HG02973 (cell line): ENCODE measurements around the gene ADARB1.

ENCODE experiments used
- ATAC-seq: cut with Tn5 transposase; IDR thresholded peaks from one replicate; pipeline ENCODE4 v1.9.1; 2021; ENCODE audit warnings: moderate library complexity; ENCODE audit not compliant: unreplicated experiment

ADARB1 gene

DNA sequence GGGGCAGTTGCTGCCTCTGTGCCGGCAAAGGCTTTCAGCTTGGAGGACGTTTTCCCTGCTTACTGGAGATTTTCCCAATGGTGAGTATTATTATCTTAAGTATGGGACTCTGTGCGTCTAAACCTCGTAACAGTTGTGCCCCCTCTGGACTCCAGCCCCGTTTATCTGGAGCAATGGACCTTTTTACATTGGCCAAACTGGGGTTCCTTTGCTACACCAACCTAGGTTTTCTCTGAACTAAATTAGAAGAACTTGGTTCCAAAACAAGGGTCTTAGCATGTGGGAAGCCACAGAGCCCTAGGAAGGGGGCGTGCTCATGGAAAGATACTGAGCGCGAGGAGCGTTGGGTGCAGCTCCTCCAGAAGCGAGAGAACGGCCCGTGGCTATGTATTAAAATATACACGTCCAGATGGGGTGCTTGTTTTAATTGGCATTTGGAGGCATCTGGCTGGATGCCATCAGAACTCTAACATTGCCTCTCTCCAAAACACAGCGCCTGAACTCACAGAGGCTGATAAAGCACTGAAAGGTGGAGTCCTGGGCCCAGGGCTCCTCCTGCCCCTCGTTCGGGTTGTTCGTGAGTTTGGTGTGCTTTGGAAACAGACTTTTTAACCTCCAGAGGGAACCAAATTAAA lies 184.9 kb downstream of the ADARB1 start:
- no peak for ATAC-seq

DNA sequence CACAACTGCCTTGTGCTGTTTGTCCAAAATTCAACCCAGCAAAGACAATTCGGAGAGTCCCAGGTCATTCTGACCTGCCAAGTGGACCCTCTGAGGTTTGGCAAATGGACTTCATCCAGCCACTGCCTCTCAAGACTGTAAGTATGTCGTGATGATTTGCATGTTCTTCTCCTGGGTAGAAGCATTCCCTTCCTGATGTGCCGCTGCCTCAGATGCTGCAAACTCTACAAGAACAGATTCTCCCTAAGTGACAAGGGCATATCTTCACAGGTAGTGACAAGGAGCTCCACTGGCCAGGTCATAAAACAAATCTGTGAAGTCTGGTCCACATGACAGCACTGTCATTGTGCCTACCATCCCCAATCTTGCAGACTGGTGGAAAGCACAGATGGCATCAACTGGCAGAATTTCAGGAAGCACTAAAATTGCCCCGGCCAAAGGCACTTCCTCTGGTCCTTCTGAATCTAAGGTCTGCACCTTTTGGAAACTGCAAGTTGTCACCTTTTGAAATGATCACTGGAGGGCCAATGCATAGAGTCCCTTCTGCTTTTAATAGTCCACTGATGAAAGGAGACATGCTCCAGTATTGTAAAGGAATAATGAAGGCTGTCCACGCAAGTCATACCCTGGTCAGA lies 185.9 kb downstream of the ADARB1 start:
- no peak for ATAC-seq

DNA sequence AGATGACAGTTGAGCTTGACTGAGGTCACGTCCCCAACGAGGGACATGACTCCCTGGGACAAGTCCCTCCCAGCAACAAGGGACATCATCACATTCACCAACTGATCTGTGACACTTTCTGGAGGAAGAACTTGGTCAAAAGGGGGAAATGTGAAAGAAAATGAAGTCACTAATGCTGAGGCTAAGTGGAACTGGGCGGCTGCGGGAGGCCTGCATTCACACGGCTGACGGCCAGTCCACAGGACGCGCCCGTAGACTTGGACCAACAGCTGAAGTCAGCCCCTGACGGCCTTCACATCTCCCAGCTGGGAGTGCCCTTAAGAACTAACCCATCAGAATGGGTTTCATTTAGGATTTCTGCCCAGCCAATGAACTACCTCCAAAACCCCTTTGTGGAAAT lies 186.7 kb downstream of the ADARB1 start:
- ATAC-seq: no peak

DNA sequence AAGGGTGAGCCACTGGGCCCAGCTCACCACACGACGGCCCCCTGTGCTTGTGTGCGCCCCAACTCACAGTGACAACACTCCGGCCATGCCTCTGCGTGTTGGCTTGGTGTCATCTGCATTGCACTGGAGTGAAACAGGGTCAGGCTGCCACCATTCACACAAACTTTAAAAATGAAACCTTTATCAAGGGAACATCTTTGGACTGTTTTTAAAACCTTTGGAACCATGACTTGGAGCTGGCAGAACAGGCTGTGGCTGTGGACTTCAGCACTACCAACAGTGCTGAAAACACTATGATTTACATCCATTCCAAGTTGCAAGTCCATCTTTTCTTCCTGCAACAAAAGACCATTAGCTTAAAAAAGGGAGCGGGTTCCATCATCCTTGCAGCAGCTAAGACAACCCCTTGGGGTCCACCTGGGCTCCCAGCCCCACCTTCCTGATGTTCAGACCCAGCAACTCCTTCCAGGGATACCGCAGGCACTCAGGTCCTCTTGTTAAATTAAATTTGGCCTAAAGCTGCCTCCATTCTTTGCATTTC lies 187.7 kb downstream of the ADARB1 start:
- no peak for ATAC-seq

DNA sequence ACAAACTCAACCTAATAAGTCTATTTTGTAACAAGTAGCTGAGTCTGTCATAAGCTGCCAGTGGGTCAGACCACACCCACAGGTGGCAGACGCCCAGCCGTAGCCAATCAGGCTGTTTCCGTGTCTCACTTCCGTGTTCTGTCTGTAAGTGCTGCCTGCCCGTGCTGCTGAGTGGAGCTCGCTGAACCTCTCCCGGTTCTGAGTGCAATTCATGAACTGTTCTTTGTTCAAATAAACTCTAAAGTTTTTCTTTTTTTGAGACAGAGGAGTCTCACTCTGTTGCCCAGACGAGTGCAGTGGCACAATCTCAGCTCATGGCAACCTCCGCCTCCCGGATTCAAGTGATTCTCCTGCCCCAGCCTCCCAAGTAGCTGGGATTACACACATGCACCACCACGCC lies 188.2 kb downstream of the ADARB1 start:
- no peak for ATAC-seq

DNA sequence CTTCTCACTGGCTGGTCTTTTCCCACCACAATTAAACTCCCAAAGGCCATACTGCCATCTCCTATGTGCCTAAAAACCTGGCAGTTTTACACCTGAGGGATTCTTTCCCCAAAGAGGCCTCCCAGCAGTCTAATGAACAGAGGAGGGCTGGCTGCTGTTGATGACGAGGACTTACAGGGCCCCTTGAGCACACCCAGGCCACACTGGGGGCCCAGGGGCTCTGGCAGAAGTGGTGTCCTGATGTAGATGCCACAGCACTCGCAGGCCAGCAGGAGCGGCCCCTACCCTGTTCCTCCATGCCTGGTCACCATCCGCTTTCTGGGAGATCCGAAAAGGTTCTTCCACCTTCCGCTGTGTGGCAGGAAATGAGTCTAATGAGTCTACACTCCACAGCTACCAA lies 189.2 kb downstream of the ADARB1 start:
- ATAC-seq: no peak

DNA sequence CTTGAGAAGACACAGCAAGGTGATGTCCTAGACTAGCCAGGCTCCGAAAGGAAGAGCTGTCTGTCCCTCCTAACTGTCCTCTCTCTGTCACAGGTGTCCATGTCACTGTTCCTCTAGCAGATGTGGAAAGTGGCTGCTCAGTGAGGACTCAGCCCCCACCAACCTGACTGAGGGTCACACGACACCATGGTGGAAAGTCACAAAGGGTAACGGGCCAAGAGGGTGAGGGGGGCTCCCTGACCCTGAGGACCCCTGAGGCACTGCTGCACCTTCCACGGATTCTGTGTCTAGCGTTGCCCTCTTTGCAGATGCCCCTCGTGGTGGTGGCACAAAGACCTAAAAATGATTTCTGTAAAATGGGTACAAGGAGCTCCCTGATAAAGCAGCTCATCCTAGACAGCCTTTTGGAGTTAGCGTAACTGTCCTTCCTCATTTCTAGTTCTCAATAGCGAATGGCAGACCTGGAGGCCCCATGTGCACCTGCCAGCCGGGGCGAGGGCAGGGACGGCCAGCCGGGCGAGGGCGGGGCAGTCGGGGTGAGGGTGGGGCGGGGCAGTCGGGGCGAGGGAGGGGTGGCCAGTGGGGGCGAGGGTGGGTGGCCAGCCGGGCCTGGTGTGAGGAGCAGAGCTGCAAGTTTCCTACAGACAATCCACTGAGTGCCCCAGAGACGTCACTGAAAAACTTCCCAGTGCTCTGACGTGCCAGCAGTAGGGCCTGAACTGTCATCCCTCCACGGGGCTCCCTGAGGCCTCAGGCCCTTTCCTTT lies 189.9 kb downstream of the ADARB1 start:
- ATAC-seq: no peak

DNA sequence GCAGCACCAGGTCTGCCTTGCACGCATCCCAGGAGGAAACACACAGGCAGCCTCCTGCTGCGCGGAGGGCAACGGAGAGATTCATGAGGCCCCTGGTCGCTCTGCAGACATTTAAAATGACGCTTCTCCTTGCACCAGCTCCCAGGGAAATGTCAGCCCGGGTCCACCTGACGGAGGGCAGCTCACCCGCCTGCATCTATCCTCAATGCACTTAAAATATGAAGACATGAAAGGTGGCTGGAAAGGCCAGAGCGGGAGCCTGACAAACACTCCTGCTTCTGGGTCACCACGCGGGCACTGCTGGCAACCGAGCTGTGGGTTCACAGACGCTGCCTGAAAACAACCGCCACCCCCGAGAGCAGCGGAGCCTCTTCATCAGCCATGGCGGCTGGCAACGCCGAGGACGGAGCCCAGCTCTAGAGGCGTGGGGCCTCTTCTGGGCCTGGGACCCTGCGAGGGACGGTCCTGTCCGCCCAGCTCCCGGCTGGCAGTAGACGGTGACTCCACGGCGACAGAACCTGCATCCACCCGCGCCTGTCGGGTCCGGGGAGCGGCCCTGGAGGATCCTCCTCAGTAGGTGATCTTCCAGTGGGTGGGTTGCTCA lies 190.6 kb downstream of the ADARB1 start:
- no peak for ATAC-seq

DNA sequence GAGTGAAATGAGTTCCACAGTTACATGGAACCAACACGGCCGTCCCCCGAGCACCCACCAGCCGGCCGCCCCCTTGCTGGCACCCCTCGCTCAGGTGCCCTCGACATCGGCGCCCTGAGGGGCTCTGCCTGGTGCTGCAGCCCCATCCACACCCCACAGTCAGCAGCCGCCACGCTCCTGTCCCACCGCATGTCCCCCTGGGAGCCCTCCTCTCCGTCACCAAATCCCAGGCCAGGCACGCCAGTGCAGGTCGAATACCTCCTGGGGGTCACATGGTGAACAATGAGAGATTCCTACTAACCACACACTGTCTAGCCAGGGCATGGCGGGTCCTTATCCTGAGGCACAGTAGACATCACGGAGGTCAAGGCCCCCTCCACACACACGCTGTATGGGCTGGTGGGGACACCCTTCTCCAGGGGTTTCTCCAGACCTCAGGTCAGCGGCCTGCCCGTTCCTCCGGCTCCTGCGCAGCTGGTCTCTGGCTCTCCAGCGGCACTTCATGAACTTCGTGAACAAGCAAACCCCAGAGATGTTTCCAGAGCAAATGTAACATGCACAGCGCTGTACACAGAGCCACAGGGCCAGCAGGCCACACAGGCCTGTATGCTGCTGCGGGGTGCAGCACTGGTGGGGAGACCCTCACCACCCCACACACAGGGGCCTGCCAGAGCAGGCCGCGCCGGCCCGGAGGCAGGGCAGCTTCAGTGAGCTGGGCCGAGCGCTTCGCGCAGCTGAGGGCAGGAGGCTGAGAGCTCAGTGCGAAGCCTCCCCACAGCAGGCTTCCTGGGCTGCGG lies 191.5 kb downstream of the ADARB1 start:
- ATAC-seq: no peak

DNA sequence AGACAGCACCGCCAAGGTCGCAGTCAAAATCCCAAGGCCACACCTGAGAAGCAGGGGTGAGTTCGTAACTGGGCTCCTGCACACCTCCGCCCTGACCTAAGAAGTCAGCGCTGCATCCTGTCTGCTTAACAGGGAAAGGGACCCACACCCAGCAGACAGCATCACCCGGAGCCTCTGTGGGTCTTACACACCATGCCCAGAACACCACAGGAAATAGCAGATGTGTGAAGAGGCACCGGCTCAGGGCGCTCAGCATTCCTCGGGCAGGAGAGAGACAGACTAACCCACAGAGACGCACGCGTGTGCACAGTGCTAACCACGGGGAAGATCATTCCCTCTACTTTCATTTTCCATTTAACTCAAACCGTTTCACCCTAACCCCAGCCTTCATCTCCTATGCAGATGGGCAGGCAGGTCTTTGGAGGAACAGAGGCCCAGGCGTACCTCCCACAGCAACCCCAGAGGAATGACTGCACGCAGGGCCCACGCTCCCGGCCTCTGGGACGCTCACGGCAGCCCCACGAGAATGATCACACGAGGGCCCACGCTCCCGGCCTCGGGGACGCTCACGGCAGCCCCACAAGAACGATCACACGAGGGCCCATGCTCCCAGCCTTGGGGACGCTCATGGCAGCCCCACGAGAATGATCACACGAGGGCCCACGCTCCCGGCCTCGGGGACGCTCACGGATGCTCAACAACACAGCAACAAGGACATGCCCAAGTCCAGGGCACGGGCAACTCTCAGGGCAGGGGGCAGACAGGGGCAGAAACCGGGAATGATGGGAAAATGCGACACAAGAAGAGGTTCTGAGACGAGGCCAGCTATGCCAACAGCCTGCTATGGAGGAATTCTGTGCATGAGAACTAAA lies 192.4 kb downstream of the ADARB1 start:
- ATAC-seq: no peak

DNA sequence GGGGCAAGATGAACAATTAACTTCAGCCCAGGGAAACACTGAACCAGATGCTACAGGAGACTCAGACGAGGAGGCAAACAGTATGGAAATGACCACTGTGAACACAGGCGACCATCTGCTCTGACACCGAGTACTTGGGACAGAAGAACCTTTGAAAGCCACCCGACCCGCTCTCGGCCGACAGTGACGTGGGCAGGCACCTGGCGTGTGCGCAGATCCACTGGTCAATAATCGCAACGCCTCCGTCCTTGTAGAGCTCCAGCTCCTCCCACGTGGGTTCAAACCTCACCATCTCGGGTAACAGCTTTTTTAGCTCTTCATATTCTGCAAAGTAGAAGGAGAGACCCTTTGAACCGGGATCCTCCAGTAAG lies 193.0 kb downstream of the ADARB1 start:
- no peak for ATAC-seq

DNA sequence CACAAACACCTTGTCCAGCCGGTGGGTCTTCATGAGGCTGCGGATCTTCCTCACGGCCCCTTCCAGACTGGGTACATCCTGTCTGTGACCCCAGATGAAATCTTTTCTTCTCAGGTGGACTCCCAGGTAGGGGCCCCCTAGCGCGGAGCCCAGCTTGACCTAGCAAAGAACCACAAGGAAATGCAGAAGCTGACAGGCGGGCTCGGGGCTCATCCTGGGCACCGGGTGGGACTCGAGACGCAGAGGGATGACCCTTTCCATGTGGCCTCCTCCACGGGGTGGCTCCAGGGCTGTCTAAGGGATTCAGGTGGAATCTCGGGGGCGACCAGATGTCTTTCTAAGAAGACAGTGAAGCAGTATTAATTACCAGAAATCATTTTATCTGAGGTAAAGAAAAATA lies 195.5 kb downstream of the ADARB1 start:
- ATAC-seq: no peak

DNA sequence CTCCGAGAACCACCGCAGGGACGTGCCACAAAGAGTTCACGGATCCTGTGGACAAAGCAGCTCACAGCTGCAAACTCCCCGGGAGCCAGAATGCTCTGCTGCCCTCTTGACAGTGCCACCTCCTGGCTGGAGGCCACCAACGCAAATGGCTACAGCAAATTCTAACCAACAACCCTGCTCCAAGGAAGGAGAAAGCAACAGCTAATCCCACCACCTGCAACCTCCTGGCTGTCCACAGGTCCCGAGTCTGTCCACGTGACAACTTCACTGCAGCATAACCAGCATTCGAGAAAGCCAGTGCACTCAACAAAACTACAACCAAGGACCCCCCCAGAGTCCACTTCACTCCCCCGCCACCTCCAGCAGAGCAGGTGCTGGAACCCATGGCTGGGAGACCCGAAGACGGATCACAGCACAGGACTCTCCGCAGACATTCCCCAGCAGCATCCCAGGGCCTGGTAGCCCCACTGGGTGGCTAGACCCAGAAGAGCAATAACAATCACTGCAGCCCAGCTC lies 196.0 kb downstream of the ADARB1 start:
- ATAC-seq: no peak
